GM18858 (cell line): ENCODE data around the gene WDFY3.

ENCODE experiments used
- ATAC-seq: cut with Tn5 transposase; IDR thresholded peaks from one replicate; pipeline ENCODE4 v1.9.1; 2021; ENCODE audit not compliant: unreplicated experiment

Gene WDFY3

GRCh38 chr4:84966382-84967242 is at the start of gene WDFY3:
Gene WDFY3, minus strand, starts transcription at chr4:84966690. Its CDS starts 106,099 bp downstream, at chr4:84860591.
- no peak for ATAC-seq

GRCh38 chr4:85005865-85006377 is 39.4 kb upstream of the WDFY3 start:
- ATAC-seq: no peak

GRCh38 chr4:85000343-85000742 is 33.9 kb upstream of the WDFY3 start:
- ATAC-seq: no peak

GRCh38 chr4:84995386-84995785 is 28.9 kb upstream of the WDFY3 start:
- ATAC-seq: no peak

GRCh38 chr4:84994280-84994679 is 27.8 kb upstream of the WDFY3 start:
- no peak for ATAC-seq

GRCh38 chr4:84985952-84986351 is 19.5 kb upstream of the WDFY3 start:
- no peak for ATAC-seq

- no peak for ATAC-seq
Measured at GRCh38 chr4:84977396-84977795, 10.9 kb upstream of the WDFY3 start.

- no peak for ATAC-seq
Measured at GRCh38 chr4:84973856-84974255, 7.4 kb upstream of the WDFY3 start.

- no peak for ATAC-seq
Measured at GRCh38 chr4:84971319-84971932, 4.9 kb upstream of the WDFY3 start.

GRCh38 chr4:84968925-84969324 is 2.4 kb upstream of the WDFY3 start:
- ATAC-seq: no peak

- no peak for ATAC-seq
Measured at GRCh38 chr4:84967243-84967690, 777 bp upstream of the WDFY3 start.

- no peak for ATAC-seq
Measured at GRCh38 chr4:84965553-84966381, 723 bp downstream of the WDFY3 start.

GRCh38 chr4:84964995-84965552 is 1.4 kb downstream of the WDFY3 start:
- ATAC-seq: no peak

- no peak for ATAC-seq
Measured at GRCh38 chr4:84962102-84962501, 4.4 kb downstream of the WDFY3 start.

- ATAC-seq: no peak
Measured at GRCh38 chr4:84958434-84958833, 8.1 kb downstream of the WDFY3 start.

- ATAC-seq: no peak
Measured at GRCh38 chr4:84957514-84958420, 8.7 kb downstream of the WDFY3 start.

GRCh38 chr4:84956014-84956413 is 10.5 kb downstream of the WDFY3 start:
- ATAC-seq: no peak

- no peak for ATAC-seq
Measured at GRCh38 chr4:84954982-84955567, 11.4 kb downstream of the WDFY3 start.

- ATAC-seq: no peak
Measured at GRCh38 chr4:84952776-84953175, 13.7 kb downstream of the WDFY3 start.

- no peak for ATAC-seq
Measured at GRCh38 chr4:84952004-84952403, 14.5 kb downstream of the WDFY3 start.
